HepG2 (cell line): Measurements from ENCODE around the gene COBLL1. TPM values are rescaled to one million over a fixed set of nuclear protein-coding genes. Genes with fewer than 3 reads are reported as not detected.
A peak's percentile ranks its signal among the peaks of the same experiment; 100 is the strongest.

ENCODE experiments used
- CCDC6 ChIP-seq: sonication (generic); formaldehyde crosslinking; IDR thresholded peaks from 2 replicates; pipeline ENCODE4 v1.8.1; 2022; ENCODE audit warnings: mild to moderate bottlenecking, missing genetic modification reagents, moderate library complexity
- CEBPZ ChIP-seq: IDR thresholded peaks from 2 replicates; pipeline ENCODE4 v1.6.1; 2012; ENCODE audit warnings: low read length, improper control_type of control experiment
- CTCF ChIP-seq: sonication (generic); formaldehyde crosslinking; IDR thresholded peaks from 2 replicates; pipeline ENCODE4 v1.5.0; 2020; ENCODE audit warnings: mild to moderate bottlenecking, missing genetic modification reagents, moderate library complexity
- ETV5 ChIP-seq: IDR thresholded peaks from 2 replicates; pipeline ENCODE4 v1.6.1; 2018; ENCODE audit warnings: missing biosample characterization, missing genetic modification reagents, inconsistent platforms, borderline replicate concordance
- FOSL2 ChIP-seq: sonication (generic); formaldehyde crosslinking; IDR thresholded peaks from 2 replicates; pipeline ENCODE4 v1.4.0; 2020; ENCODE audit warnings: missing genetic modification reagents
- HMGA1 ChIP-seq: sonication (generic); formaldehyde crosslinking; conservative IDR thresholded peaks from 2 replicates; pipeline ENCODE4 v1.4.0; 2020; ENCODE audit warnings: missing genetic modification reagents
- MAFK ChIP-seq, 2 experiments: IDR thresholded peaks in 1 of 2; conservative IDR thresholded peaks in 1 of 2; 2 replicates each; pipeline ENCODE4 v1.6.1; 2011; ENCODE audit warnings: improper control_type of control experiment in 2 of 2, low read length in 2 of 2
- NFRKB ChIP-seq: fragments of 450-650 bp; IDR thresholded peaks from 2 replicates; pipeline ENCODE4 v1.6.1; 2017
- PITX1 ChIP-seq: sonication (generic); formaldehyde crosslinking; IDR thresholded peaks from 2 replicates; pipeline ENCODE4 v1.5.1; 2020; ENCODE audit warnings: mild to moderate bottlenecking, missing genetic modification reagents
- POLR2AphosphoS2 ChIP-seq: IDR thresholded peaks from 2 replicates; pipeline ENCODE4 v1.6.1; 2011; ENCODE audit warnings: low read depth, low read length, improper control_type of control experiment
- RCOR2 ChIP-seq: IDR thresholded peaks from 2 replicates; pipeline ENCODE4 v1.6.1; 2016; ENCODE audit warnings: missing biosample characterization, missing genetic modification reagents
- SNAPC5 ChIP-seq: sonication (generic); formaldehyde crosslinking; IDR thresholded peaks from 2 replicates; pipeline ENCODE4 v1.8.1; 2023; ENCODE audit warnings: mild to moderate bottlenecking, missing genetic modification reagents, borderline replicate concordance
- TEAD2 ChIP-seq: sonication (generic); formaldehyde crosslinking; IDR thresholded peaks from 2 replicates; pipeline ENCODE4 v1.9.0; 2021; ENCODE audit warnings: missing genetic modification reagents
- XBP1 ChIP-seq: sonication (generic); formaldehyde crosslinking; IDR thresholded peaks from 2 replicates; pipeline ENCODE4 v1.5.0; 2020; ENCODE audit warnings: missing genetic modification reagents
- ZBTB38 ChIP-seq: sonication (generic); formaldehyde crosslinking; IDR thresholded peaks from 2 replicates; pipeline ENCODE4 v1.5.1; 2020; ENCODE audit warnings: mild to moderate bottlenecking, missing genetic modification reagents
- ZBTB7B ChIP-seq: sonication (generic); formaldehyde crosslinking; IDR thresholded peaks from 2 replicates; pipeline ENCODE4 v1.4.0; 2020; ENCODE audit warnings: missing genetic modification reagents
- ZMYM3 ChIP-seq: sonication (generic); formaldehyde crosslinking; IDR thresholded peaks from 2 replicates; pipeline ENCODE4 v1.5.1; 2020; ENCODE audit warnings: mild to moderate bottlenecking, missing genetic modification reagents
- ZNF646 ChIP-seq: sonication (generic); formaldehyde crosslinking; IDR thresholded peaks from 2 replicates; pipeline ENCODE4 v1.9.0; 2021; ENCODE audit warnings: mild to moderate bottlenecking, missing genetic modification reagents
- polyA plus RNA-seq, 8 experiments: library from polyadenylated mRNA; depleted of rRNA in 3 of 8; stranded (reverse) in 7 of 8; unstranded in 1 of 8; fragments of >200 nt; fragmentation: Illumina TruSeq in 4 of 8; extraction: Trizol in 4 of 8; gene quantifications; 2 replicates each; pipeline versions ENCODE4 v1.2.1 to v1.2.3, GENCODE V29; 2011 to 2016; ENCODE audit warnings: low read depth in 4 of 8, missing spikeins in 1 of 8, mixed read lengths in 1 of 8; ENCODE audit not compliant: insufficient read depth in 1 of 8
- total RNA-seq, 5 experiments: library from RNA; depleted of rRNA; stranded (reverse); fragments of >200 nt; fragmentation: Illumina TruSeq; extraction: Trizol; gene quantifications; 2 replicates each; pipeline ENCODE4 v1.2.3, GENCODE V29; 2016; ENCODE audit warnings: low read depth in 1 of 5

Gene COBLL1
- total and polyA plus RNA-seq, 2 of the 13 experiments (the other 11 are each of a cell fraction or from before 2014, with no cell fraction given) = 32.6 to 86.8 TPM

GRCh38 chr2:164887434-164888144, 46.0 kb upstream of the COBLL1 start (continued):
- TF ChIP-seq CEBPZ (no peak), SNAPC5 (CRISPR knock-in tag) (no peak), ZNF646 (CRISPR knock-in tag) (no peak), FOSL2 (CRISPR knock-in tag) (peak; percentile 66; the same call in 1 of the 2 replicates), CCDC6 (no peak), HMGA1 (CRISPR knock-in tag) (no peak), TEAD2 (CRISPR knock-in tag) (no peak), ZMYM3 (CRISPR knock-in tag) (no peak), PITX1 (CRISPR knock-in tag) (peak; percentile 9; the same call in 1 of the 2 replicates), MAFK (conservative IDR thresholded peaks at IDR 0.05 in 1 of 2, IDR thresholded peaks at IDR 0.05 in 1 of 2; ENCODE audit: low read length in 2 of 2) (no peak), ZBTB7B (CRISPR knock-in tag) (no peak), XBP1 (CRISPR knock-in tag) (no peak), NFRKB (no peak), ZBTB38 (CRISPR knock-in tag) (no peak), RCOR2 (CRISPR knock-in tag) (peak; percentile 94), ETV5 (CRISPR knock-in tag) (peak; percentile 86), CTCF (no peak), POLR2AphosphoS2 (no peak)
